ENCODE results near the gene GLB1L2.

The GLB1L2 gene

DNA sequence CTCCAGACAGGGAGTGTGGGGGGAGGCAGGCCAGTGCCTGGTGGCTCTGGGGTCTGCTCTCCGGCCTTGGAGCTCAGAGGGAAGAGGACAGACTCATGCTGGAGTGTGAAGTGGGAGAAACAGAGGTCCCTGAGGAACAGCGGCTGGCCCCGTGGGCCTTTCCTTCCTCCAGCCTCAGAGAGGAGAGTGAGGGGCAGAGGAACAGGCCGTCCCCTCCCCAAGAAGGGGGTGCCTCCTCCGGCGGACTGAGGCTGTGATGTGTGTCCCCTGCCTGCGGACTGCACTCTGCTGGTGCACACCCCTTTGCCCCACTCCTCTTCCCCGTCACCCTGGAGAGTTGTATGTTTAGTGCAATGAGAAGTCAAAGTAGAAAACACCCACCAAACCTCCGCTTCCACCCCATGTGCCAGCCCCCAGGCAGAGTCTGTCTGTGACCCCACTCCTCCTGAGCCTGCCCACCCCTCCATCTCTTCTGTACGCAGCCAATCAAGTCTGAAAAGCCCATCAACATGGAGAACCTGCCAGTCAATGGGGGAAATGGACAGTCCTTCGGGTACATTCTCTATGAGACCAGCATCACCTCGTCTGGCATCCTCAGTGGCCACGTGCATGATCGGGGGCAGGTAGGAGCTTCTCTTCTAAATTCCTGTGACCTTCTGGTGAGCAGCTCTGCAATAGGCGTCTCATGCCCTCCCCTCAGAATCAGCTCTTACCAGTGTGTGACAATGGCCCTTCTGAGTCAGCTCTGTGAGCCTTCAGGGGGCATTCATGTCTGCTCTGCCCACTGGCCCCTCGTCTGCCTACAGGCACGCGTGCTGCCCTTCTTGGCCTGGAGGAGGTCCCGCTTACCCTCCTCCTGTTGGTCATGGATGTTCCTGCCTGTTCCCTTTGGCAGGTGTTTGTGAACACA lies 39.0 kb downstream of the GLB1L2 start:
- no peak for DNase-seq

DNA sequence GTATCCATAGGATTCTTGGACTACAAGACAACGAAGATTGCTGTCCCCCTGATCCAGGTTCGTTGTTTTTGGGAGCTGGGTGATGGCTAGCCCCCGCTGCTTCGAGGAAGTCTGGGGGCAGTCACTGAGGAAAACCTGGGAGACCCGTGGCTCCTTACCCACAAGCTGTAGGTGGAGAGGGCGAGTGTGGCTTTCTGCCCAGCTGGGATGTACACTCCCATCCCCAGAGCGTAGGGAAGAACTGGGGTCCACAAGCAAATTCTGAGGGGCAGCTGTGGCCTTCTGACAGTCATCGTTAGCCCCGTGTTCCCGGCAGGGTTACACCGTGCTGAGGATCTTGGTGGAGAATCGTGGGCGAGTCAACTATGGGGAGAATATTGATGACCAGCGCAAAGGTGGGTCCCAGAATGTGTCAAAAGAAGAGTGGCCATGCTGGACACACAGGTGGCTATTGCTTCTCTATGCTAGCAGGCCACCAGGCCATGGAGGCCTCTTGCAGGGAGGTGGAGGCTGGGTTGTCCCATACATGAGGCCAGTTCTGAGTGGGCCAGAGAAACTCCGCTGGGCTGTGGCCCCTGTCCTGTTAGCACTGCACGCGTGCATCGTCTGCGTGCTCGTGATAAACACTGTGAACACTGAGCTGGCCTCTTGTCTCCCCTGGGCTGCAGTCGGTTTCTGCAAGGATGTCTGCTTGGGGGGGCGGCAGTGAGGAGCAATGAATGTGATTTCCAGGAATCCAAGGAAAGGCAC lies 39.8 kb downstream of the GLB1L2 start:
- DNase-seq, result no peak

- no peak for DNase-seq
Observed at GRCh38 chr11:134372536-134372935, 40.7 kb downstream of the GLB1L2 start.

DNA sequence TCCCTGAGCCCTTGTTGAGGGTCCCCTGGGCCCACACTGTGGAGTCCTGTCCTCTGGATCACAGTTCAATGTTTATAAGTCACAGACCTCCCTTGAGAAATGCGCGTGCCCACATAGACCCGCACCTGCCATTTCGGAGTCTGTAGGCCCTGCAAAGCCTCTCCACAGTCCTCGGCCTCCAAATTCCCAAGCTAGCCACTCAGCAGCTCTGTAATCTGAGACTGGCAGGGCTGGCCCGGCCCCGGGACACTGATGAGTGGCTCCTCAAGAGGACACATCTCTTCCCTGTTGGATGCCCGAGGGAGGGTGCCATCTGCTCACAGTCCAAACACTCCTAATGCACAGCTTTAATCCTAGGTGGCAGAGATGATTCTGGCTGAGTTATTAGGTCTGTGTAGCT lies 41.2 kb downstream of the GLB1L2 start:
- no peak for DNase-seq

- DNase-seq, result no peak
Observed at GRCh38 chr11:134373591-134374052, 41.8 kb downstream of the GLB1L2 start.

DNA sequence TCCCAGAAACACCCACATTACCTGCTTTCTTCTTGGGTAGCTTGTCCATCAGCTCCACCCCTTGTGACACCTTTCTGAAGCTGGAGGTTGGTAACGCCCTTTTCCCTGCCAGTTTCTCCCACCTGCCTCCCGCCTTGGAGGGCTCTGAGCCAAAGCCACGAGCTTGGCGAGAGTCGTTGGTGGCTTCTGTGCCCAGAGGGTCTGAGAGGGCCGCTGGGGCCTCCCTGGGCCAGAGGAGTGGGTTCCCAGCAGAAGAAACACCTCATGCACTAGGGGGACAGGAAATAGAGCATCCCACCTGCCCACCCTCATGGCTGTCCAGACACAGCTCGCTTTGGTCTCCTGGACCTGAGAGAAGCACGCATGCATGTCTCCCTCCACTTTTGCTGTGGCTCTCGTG lies 42.4 kb downstream of the GLB1L2 start:
- no peak for DNase-seq

GRCh38 chr11:134374891-134375550 lies 43.2 kb downstream of the GLB1L2 start:
- no peak for DNase-seq

DNA sequence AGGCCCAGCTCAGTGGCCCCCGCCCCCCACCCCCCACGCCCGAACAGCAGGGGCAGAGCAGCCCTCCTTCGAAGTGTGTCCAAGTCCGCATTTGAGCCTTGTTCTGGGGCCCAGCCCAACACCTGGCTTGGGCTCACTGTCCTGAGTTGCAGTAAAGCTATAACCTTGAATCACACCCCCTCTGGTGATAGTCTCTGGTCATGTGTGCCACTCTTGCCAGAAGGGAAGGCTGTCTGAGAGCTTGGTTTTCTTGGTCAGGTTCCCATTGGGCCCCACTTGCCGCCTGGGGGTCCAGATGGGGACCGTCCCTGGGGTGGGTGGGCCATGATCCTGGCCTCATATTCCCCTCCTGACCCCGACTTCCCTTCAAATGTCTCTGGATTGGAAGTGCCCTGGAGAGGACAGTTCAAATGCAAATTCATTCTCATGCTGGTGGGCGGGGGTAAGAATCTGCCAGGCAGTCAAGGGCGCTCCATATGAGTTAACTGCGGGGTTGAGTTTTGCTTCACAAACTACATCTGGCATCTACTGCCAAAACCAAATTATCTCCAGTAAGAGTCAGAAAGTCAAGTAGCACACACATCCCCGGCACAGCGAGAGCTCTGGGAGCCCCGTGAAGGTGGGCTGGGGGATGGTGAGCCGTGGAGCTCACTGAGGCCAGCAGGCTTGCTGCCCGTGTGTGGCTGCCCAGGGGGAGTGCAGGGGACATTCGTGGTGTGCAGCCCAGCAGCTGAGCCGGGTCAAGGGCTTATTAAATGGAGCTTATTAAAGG lies 44.5 kb downstream of the GLB1L2 start:
- DNase-seq, result no peak

DNA sequence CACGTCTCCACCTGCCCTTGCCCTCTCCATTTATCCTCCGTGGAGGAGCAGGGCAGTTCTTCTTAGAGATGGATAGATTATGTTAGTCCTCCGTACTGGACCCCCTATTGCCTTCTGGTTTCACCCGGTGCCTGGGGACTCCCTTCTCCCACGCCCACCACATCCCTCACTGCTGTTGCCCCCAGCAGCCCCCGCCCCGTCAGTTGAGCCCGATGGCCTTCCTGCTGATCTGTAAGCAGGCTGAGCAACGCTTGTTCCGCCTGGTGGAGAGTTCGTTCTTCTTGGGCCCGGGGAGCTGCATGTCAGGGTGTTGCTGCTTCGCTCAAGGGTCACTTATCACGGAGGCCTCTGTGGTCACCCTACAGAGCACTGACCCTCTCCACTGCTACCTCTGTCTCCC lies 46.1 kb downstream of the GLB1L2 start:
- no peak for DNase-seq

DNA sequence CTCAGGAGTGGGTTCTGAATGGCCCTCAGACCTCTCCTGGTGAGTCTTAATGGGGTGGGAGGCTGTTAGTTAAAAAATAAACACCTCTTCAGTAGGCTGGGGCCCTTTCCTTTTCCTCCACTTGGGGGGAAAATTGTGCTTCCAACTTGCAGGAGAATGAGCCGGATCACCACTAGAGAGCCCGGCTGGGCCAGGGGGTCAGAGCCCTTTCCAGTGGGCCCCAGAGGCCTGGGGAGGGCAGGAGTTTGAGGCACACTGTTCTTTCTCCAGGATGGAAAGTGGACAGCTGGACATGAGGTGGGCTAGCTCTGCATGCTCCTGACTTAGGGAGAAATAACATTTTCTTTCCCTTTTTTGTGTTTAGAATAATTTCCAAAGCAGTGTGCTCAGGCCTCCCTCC lies 47.5 kb downstream of the GLB1L2 start:
- no peak for DNase-seq

- DNase-seq, result no peak
Observed at GRCh38 chr11:134380229-134380628, 48.4 kb downstream of the GLB1L2 start.

GRCh38 chr11:134380785-134381184 lies 49.0 kb downstream of the GLB1L2 start:
- DNase-seq, result no peak

- no peak for DNase-seq
Observed at GRCh38 chr11:134382257-134382656, 50.5 kb downstream of the GLB1L2 start.

- no peak for DNase-seq
Observed at GRCh38 chr11:134382830-134383229, 51.0 kb downstream of the GLB1L2 start.

DNA sequence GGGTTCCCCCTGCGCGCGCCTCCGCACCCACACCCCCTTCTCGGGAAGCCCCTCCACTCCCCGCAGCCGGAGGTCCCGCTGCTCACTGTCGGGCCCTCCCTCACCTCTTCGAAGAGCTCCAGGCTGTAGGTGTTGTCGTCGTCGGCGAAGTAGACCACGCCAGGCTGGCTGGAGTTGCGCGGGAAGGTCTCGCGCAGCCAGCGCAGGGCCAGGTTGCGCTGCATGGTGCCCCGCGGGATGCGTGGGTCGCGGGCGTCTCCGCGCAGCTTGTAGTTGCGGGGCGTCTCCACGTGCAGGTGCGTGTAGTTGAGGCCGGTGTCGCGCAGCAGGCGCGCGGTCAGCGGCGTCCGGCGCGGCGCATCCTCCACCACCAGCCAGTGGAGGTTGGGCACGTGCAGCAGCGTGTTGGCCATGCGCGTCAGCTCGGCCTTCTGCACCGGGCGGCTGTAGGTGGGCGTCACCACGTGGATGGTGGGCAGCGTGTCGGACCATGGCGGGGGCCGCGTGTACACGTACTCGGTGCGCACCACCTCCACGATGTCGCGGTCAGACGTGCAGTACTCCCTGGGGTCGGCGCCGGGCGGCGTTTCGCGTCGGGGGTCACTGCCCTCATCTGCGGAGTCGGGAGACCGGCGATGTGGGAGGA lies 51.9 kb downstream of the GLB1L2 start:
- no peak for DNase-seq

DNA sequence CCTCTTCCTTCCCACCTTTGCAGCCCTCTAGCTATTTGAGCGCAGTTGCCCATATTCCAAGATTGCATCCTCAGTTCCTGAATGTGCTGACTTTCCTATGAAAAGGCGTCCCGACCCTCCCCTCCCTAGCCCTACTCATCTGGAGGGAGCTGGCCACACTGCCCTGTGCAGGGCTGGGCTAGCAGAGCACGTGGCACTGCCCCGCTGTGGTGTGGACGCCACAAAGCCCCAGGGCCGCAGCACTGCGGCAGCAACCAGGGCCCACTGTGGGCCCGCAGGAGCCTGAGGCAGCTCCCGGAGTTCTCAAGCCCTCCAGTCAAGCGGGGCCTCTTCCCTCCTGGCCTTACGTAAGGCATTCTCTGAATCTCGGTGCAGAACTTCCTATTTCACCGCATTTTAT lies 52.6 kb downstream of the GLB1L2 start:
- no peak for DNase-seq

DNA sequence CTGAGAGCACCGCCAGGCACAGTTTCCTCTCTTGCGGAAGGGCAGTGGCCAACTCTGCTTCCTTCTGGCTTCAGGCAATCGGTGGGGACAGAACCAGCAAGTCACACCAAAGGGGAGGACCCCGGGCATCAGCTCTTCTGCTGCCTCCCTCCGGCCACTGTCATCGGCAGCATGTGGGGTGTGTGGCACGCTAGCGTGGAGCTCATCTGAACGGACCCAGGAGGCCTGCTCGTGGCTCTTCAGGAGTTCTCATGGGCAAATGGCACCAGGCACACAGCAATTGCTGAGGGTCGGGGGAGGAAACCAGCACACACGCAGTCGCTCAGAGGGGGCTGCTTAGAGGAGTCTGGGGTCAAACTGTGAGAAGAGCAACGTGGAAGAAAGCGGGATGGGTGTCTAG lies 53.4 kb downstream of the GLB1L2 start:
- no peak for DNase-seq

- peak; percentile 37 for DNase-seq
Observed at GRCh38 chr11:134385774-134386565, 54.2 kb downstream of the GLB1L2 start.

DNA sequence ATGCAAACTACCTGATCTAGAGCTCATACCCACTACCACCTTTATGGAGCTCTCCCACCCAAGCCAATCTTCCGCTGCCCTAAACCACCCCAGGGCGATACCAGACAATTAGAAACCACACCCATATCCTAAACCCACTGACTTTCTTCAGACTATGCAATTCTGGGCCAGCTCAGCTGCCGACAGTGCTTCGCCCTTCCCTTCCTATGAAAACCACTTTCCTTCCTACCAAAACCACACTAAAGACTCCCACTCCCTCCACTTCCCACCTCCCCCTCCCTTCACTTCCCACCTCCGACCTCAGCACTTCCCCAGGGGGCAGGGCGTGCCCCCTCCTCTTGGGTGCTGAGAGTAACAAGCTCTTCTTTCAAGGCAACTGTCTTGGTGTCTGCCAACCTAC lies 55.2 kb downstream of the GLB1L2 start:
- DNase-seq, result no peak

DNA sequence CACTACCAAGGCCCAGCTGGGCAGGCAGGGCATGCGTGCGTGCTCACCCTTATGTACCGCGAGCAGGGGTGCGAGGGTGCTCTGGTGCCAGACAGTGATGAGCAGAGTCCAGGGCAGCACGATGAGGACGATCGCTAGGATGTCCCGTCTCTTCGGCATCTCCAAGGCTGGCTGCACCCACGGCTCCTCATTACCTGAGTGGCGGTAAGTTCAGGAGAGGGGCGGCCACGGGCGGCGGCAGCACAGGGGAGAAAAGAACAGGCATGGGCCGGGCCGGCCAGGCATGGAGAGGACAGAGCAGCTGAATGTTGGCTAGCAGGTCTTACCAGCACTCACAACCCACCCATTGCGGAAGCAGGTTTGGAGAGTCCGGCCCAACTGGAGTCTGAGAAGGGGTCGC lies 55.7 kb downstream of the GLB1L2 start:
- DNase-seq, result no peak

GRCh38 chr11:134388590-134388989 lies 56.8 kb downstream of the GLB1L2 start:
- DNase-seq, result peak; percentile 53

All from NCI-H774 (cell line).